GM13977 (cell line): ENCODE data around the gene ATG10.

ENCODE experiments used
- DNase-seq: peaks from one replicate; pipeline ENCODE4 v3.0.0; 2012; ENCODE audit warnings: low spot score
- CTCF ChIP-seq: IDR thresholded peaks from 2 replicates; pipeline ENCODE4 v1.5.1; 2012; ENCODE audit warnings: mild to moderate bottlenecking, control low read depth; ENCODE audit not compliant: insufficient read depth; ENCODE audit errors: extremely low read depth, missing control alignments
- in situ Hi-C: fragments of 300-500 bp; cut with MboI; formaldehyde crosslinking; loops from one replicate; pipeline ENCODE4 v1.12.0; 2022; ENCODE audit warnings: low sequenced_read_pairs, low pct_unique_long_range_greater_than_20kb, mixed read lengths, inconsistent platforms; ENCODE audit not compliant: unreplicated experiment

ATG10 gene

GRCh38 chr5:82287625-82288024 is 315.8 kb downstream of the ATG10 start:
- no peak for DNase-seq
- in situ Hi-C loops, result no loop called here
- TF ChIP-seq CTCF, result no peak

DNA sequence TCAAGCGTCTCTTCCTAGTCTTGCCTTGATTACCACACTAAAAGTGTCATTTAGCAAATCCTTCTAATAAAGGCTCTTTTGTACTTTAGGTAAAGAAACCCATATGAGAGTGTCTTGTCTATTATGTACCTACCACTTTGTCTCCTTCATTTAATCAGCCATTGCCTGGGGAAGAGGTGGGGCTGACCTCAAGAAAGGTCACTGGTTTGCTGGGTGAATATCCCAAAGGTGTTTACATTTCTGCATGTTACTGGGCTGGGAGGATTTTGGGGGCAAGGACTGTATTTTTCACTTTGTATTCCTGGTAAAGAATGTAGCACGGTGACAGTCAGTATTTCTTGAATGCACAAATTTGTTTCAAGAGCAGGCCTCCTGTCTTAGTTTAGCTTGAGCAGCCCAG is 318.2 kb downstream of the ATG10 start:
- in situ Hi-C loops, result no loop called here
- TF ChIP-seq CTCF, result no peak
- DNase-seq, result no peak

DNA sequence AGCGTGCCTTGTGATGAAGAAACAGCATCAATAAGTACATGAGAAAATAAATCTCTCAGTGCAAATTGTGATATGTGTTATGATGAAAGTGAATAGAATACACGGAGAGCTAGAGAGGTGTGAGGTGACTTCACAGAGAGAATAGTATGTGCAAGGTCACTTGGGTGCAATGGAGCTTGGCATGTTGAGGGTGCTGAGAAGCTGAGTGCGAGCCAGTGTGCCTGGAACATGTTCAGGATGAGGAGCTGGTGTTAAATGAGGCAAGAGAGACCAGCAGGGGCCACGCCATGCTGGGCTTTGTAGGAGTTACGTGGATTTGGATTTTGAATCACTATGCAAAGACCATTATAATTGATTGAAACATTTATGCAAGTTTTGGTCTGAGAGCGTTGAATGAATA is 319.1 kb downstream of the ATG10 start:
- TF ChIP-seq CTCF, result no peak
- in situ Hi-C loops, result no loop called here
- DNase-seq, result no peak

DNA sequence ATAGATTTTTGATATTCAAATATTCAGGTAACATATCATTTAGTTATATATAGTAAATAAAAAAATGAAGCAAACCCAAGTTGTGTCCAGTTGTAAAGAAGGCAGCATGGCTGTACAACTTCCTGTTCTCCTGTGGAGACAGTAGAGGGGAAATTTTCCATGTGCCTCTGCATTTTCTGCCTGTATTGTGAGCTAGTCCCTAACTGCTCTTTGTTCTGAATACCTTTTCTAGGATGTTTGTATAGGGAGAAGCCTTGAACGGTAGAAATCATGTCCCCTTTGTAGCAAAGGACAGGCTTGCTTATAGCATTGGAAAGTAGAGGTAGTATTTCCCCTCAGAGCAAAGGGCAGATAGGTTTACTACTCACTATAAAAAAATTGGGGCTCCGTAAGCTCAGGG is 319.6 kb downstream of the ATG10 start:
- no peak for TF ChIP-seq CTCF
- no peak for DNase-seq
- in situ Hi-C loops, result no loop called here

DNA sequence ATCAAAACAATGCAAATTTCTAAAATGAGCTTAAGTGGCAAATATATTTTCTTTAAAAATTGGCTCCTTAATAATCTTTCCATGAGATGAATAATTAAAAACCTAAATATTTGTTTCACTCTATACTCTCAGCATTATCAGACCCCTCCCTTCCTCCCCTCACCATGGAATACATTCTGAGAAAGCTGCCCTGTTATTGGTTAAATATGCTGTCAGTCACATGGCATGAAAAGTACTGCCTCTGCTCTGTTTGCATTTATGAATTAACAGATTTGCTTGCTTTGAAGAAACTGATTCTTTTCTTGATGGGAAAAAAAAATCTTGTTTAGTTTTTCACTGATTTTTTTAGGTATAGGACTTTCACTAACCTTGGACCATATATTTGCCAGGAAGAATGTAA is 323.3 kb downstream of the ATG10 start:
- no peak for DNase-seq
- no peak for TF ChIP-seq CTCF
- in situ Hi-C loops, result no loop called here

DNA sequence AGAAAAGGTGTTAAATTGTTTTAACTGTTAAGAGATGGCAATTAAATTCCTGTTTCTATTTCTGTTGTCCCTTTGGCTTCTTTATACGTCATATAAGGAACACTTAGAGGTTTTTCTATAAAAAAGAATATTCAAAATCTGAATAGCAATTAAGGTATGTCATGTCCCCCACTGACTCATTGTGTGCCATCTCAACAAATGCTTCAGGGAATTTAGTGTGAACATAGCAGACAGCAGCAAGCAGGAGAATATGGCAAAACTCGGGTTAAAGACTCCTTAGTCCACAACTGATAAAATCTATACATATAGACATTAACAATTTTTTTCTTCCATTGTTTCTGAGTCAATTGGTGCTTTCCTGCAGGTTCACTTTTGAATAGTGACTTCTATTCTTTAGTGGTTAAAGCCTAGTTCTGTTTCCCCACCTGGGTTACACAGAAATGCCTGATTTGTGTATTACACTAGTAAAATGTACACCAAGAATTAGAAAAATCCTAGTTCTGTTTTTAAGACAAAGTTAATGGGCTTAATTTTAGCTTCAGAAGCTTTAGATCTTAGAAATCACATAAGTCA is 324.2 kb downstream of the ATG10 start:
- TF ChIP-seq CTCF, result no peak
- in situ Hi-C loops, result no loop called here
- no peak for DNase-seq

DNA sequence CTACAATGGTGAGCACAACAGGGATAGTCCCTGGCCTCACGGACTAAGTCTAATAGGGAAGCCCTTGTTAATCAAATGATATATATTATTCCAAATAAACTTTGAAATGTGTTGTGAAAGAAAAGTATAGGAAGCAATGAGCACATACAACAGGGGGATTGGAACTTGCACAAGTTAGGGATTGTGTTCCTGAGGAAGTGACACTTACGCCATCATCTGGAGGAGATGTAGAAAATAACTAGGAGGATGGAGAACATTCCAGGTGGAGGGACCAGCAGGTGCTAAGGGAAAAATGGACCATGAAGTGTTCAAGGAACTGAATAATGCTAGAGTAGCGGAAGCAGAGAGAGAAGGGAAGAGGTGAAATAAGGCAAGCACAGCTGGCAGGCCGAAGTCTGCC is 325.1 kb downstream of the ATG10 start:
- no peak for DNase-seq
- no peak for TF ChIP-seq CTCF
- in situ Hi-C loops, result no loop called here
